ENCODE data around the gene BLOC1S3. TPM values are rescaled to one million over a fixed set of nuclear protein-coding genes. Genes with fewer than 3 reads are reported as not detected.

BLOC1S3 gene
- total and polyA plus RNA-seq, 7 experiments from 2014 or later = 6.9 to 24.9 (median 15.4) TPM

DNA sequence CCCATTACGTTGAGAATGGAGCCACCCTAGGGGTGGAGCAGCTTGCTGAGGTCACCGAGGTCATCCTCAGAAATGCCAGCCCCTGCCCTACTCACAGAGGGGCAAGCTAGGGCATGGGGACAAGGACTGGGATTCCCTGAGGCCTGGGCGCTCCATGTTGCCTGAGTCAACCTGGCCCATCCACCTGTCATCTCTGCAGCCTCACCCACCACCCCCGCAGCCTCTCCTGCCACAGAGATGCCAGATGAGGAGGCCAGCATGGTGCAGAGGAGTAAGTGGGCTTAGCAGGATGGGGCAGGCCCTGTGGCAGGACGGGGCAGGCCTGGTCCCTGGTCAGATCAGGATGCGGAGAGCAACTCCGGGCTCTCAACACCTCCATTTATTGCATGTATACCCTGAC lies 27.3 kb upstream of the BLOC1S3 start:
- H3K27me3 ChIP-seq (ENCODE audit: control insufficient read depth in 2 of 2, insufficient read depth in 2 of 2, low read length in 2 of 2) = no peaks in the 10 kb centered on the region
- ChIA-PET POLR2A (interaction anchor here (3.9 kb wide), 1 partner anchor 27 kb away, joined by 29 read pairs; the partner anchor contains the start of genes BLOC1S3 and TRAPPC6A), CTCF (no interaction called here)
- peak overlapping the region in 1 of 9 donors; percentile 46 for H3K27ac Mint-ChIP-seq
- peaks cover 9 to 28% (median 22%) of the 10 kb centered on the region in 7 donors for H3K4me1 Mint-ChIP-seq
- no peak overlapping the region for H3K27ac ChIP-seq (ENCODE audit: low read depth, low read length)
- no peak overlapping the region for H3K4me3 ChIP-seq (ENCODE audit: low read length)
- H3K36me3 Mint-ChIP-seq = peaks cover 0 to 15% (median 0%) of the 10 kb centered on the region in 5 donors
- peaks cover 0 to 30% (median 5%) of the 10 kb centered on the region in 5 donors for H3K27me3 Mint-ChIP-seq
- no peaks in the 10 kb centered on the region for H3K9me3 ChIP-seq (ENCODE audit: control insufficient read depth in 2 of 3, low read length in 3 of 3)
- ATAC-seq (no peak), DNase-seq (no peak)
- peaks cover 0 to 4% (median 0%) of the 10 kb centered on the region in 11 donors for H3K9me3 Mint-ChIP-seq
- peak overlapping the region in 9 of 10 donors; percentile 37 to 90 (median 48) for H3K4me3 Mint-ChIP-seq
- peaks cover 0 to 10% (median 0%) of the 10 kb centered on the region in 3 experiments for H3K36me3 ChIP-seq (ENCODE audit: control insufficient read depth in 2 of 3, insufficient read depth in 3 of 3, low read length in 3 of 3)
- intact Hi-C loops (cut with micrococcal nuclease) = no loop called here
- H3K4me1 ChIP-seq (ENCODE audit: control insufficient read depth in 2 of 2, insufficient read depth in 2 of 2, low read length in 2 of 2) = peaks cover 7 to 21% of the 10 kb centered on the region in 2 donors

DNA sequence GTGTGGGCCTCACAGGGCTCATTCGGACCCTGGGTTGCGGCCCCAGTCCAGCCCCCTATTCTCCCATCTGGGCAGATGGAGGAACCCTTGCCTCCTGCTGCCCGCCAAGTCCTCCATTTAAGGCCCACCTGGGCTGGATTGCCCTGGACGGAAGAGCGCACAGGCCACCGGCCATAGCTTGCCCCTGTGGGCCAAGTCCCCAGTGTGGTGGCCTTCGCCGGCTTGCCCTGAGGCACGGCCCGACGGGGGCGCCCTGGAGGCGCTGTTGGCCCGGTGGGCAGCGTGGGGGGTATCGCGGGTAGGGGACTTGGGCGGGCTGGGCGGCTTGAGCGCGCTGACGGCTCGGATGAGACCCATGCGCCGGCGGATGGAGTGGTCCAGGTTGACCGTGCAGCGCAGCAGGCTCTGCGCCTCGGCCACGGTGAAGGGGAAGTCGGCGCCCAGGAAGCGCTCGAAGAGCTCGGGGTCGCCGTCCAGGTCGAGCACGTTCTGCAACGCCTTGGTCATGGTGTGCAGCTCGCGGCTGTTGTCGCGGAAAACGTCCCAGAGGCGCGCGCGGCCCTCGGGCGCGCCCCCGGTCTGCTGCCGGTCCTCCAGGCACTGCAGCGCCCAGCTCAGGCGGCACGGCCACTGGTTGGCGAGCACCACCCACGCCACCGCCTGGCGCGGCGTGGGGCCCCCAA lies 26.6 kb upstream of the BLOC1S3 start:
- no peak for ATAC-seq
- Histone ChIP-seq H3K4me3 (ENCODE audit: low read length) (peak overlapping the region; percentile 51), H3K4me1 (ENCODE audit: control insufficient read depth in 2 of 2, insufficient read depth in 2 of 2, low read length in 2 of 2) (peaks cover 7 to 21% of the 10 kb centered on the region in 2 donors), H3K36me3 (ENCODE audit: control insufficient read depth in 2 of 3, insufficient read depth in 3 of 3, low read length in 3 of 3) (peaks cover 0 to 5% (median 0%) of the 10 kb centered on the region in 3 experiments), H3K9me3 (ENCODE audit: control insufficient read depth in 2 of 3, low read length in 3 of 3) (no peaks in the 10 kb centered on the region), H3K27ac (ENCODE audit: low read depth, low read length) (no peak overlapping the region), H3K27me3 (ENCODE audit: control insufficient read depth in 2 of 2, insufficient read depth in 2 of 2, low read length in 2 of 2) (no peaks in the 10 kb centered on the region)
- ChIA-PET POLR2A (interaction anchor here (1.3 to 3.9 kb wide), 4 partner anchors 12 to 60 kb away, joined by 3 to 29 read pairs (median 8); partner anchors contain the start of genes BLOC1S3, PPP1R37 and TRAPPC6A), CTCF (interaction anchor here (1.3 kb wide), 1 partner anchor 60 kb away, joined by 3 read pairs; no protein-coding TSS in a partner anchor)
- peaks cover 9 to 28% (median 22%) of the 10 kb centered on the region in 7 donors for H3K4me1 Mint-ChIP-seq
- DNase-seq = no peak
- H3K4me3 Mint-ChIP-seq = peak overlapping the region in 9 of 10 donors; percentile 38 to 90 (median 53)
- H3K27me3 Mint-ChIP-seq = peaks cover 1 to 30% (median 5%) of the 10 kb centered on the region in 5 donors
- H3K9me3 Mint-ChIP-seq = peaks cover 0 to 4% (median 0%) of the 10 kb centered on the region in 11 donors
- peak overlapping the region in 1 of 9 donors; percentile 46 for H3K27ac Mint-ChIP-seq
- intact Hi-C loops (cut with micrococcal nuclease) = loop anchor here in 1 of 2 donors (2.0 kb wide), 1 partner anchor 59 kb away; the partner anchor contains the start of gene PPP1R37
- H3K36me3 Mint-ChIP-seq = peaks cover 0 to 15% (median 0%) of the 10 kb centered on the region in 5 donors

DNA sequence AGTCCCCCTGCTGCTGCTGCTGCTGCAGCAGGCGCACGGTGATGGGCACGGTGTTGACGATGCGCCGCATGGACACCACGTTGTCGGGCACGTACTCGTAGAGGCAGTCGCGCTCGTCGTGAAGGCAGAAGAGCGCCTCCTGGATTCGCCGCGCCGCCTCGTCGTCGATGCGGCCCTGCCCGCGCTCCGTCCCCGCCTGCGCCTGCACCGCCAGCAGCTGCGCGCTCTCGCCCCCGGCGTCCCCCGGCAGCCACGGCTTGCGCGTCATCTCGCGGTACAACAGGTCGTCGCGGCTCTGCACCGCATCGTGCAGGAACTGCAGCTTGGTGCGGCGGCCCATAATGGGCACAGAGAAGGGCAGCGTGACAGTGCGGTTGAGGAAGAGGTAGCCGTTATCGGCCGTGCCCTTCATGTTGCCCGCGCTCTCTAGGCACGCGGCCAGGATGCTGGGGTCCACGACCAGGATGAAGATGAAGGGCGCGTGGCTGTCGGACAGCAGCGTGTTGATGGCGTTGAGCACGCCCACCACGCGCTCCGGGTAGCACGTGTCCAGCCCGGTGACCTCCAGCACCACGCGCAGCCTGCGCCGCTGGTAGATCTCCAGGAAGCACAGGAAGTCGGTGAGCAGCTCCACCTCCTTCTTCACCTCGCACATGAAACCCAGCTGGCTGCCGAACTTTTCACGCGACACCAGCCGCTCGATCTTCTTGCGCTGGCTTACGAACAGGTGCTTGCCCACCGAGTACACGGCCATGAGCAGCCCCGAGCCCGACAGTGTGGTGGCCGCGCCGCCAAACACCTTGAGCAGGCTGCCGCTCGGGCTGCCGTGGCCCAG lies 25.9 kb upstream of the BLOC1S3 start:
- ChIA-PET POLR2A (interaction anchor here (1.3 to 3.9 kb wide), 4 partner anchors 12 to 61 kb away, joined by 3 to 29 read pairs (median 8); partner anchors contain the start of genes BLOC1S3, PPP1R37 and TRAPPC6A), CTCF (interaction anchor here (1.3 to 1.8 kb wide), 2 partner anchors 49 to 61 kb away, joined by 3 to 5 read pairs; no protein-coding TSS in a partner anchor)
- H3K27ac ChIP-seq (ENCODE audit: low read depth, low read length) = no peak overlapping the region
- ATAC-seq (peak; percentile 70), DNase-seq (peak; percentile 26 to 63 (median 50))
- H3K4me1 ChIP-seq (ENCODE audit: control insufficient read depth in 2 of 2, insufficient read depth in 2 of 2, low read length in 2 of 2) = peaks cover 7 to 21% of the 10 kb centered on the region in 2 donors
- Mint-ChIP-seq H3K9me3 (peaks cover 0 to 4% (median 0%) of the 10 kb centered on the region in 11 donors), H3K4me3 (peak overlapping the region; percentile 76 to 90 (median 82)), H3K36me3 (peaks cover 0 to 13% (median 0%) of the 10 kb centered on the region in 5 donors), H3K27ac (peak overlapping the region in 7 of 9 donors; percentile 14 to 78 (median 57)), H3K27me3 (peaks cover 6 to 30% (median 10%) of the 10 kb centered on the region in 5 donors), H3K4me1 (peaks cover 9 to 28% (median 22%) of the 10 kb centered on the region in 7 donors)
- no peaks in the 10 kb centered on the region for H3K27me3 ChIP-seq (ENCODE audit: control insufficient read depth in 2 of 2, insufficient read depth in 2 of 2, low read length in 2 of 2)
- H3K9me3 ChIP-seq (ENCODE audit: control insufficient read depth in 2 of 3, low read length in 3 of 3) = no peaks in the 10 kb centered on the region
- no peaks in the 10 kb centered on the region for H3K36me3 ChIP-seq (ENCODE audit: control insufficient read depth in 2 of 3, insufficient read depth in 3 of 3, low read length in 3 of 3)
- peak overlapping the region; percentile 51 for H3K4me3 ChIP-seq (ENCODE audit: low read length)
- intact Hi-C loops (cut with micrococcal nuclease) = loop anchor here in 1 of 2 donors (1.0 to 2.0 kb wide), 2 partner anchors 26 to 60 kb away; partner anchors contain the start of genes BLOC1S3, PPP1R37 and TRAPPC6A

DNA sequence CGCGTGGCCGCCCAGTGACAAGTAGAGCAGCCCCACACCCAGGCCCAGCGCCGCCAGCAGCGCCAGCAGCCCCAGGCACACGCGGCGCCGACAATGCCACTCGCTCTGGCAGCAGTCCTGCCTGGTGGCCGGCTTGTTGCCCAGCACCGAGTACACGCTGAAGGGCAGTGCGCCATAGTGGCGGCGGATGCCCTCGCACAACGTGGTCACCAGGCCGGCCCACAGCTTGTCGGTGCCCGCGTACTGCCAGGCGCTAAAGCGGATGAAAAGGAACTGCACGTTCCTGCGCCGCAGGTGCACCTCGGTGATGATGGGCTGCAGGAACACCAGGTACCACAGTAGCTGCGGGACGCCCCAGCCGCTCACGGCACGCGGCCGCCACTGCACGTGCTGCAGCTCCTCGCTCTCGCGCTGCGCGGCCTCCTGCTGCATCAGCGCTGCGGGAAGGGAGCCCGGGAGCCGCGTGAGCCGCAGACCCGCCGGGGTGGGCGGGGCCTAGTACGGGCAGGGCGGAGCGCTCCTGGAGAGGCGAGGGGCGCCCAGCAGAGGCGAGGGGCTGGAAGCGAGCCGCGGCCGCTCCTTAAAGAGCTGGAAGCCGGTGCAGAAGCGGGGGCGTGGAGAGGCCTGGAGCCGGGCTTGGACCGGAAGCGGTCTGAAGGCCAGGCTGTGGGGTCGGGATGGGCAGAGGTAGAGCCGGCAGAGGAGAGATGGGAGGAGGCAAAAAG lies 25.1 kb upstream of the BLOC1S3 start:
- Histone ChIP-seq H3K36me3 (ENCODE audit: control insufficient read depth in 2 of 3, insufficient read depth in 3 of 3, low read length in 3 of 3) (no peaks in the 10 kb centered on the region), H3K27me3 (ENCODE audit: control insufficient read depth in 2 of 2, insufficient read depth in 2 of 2, low read length in 2 of 2) (no peaks in the 10 kb centered on the region), H3K9me3 (ENCODE audit: control insufficient read depth in 2 of 3, low read length in 3 of 3) (no peaks in the 10 kb centered on the region), H3K4me1 (ENCODE audit: control insufficient read depth in 2 of 2, insufficient read depth in 2 of 2, low read length in 2 of 2) (peaks cover 7 to 21% of the 10 kb centered on the region in 2 donors), H3K4me3 (ENCODE audit: low read length) (peak overlapping the region; percentile 51), H3K27ac (ENCODE audit: low read depth, low read length) (no peak overlapping the region)
- peaks cover 14 to 28% (median 22%) of the 10 kb centered on the region in 7 donors for H3K4me1 Mint-ChIP-seq
- ATAC-seq (peak; percentile 43), DNase-seq (peak in 8 of 9 donors; percentile 29 to 48 (median 32))
- peak overlapping the region; percentile 76 to 90 (median 82) for H3K4me3 Mint-ChIP-seq
- CTCF ChIA-PET = interaction anchor here (1.3 to 1.8 kb wide), 2 partner anchors 50 to 61 kb away, joined by 3 to 5 read pairs; no protein-coding TSS in a partner anchor
- POLR2A ChIA-PET = interaction anchor here (1.3 to 3.9 kb wide), 5 partner anchors 11 to 61 kb away, joined by 3 to 29 read pairs (median 7); partner anchors contain the start of genes BLOC1S3, PPP1R37 and TRAPPC6A
- H3K9me3 Mint-ChIP-seq = peaks cover 0 to 4% (median 0%) of the 10 kb centered on the region in 11 donors
- H3K27ac Mint-ChIP-seq = peak overlapping the region in 4 of 9 donors; percentile 54 to 68 (median 58)
- peaks cover 0 to 13% (median 0%) of the 10 kb centered on the region in 5 donors for H3K36me3 Mint-ChIP-seq
- intact Hi-C loops (cut with micrococcal nuclease) = loop anchor here in 1 of 2 donors (1.0 to 2.0 kb wide), 2 partner anchors 25 to 61 kb away; partner anchors contain the start of genes BLOC1S3, PPP1R37 and TRAPPC6A
- peaks cover 6 to 37% (median 10%) of the 10 kb centered on the region in 5 donors for H3K27me3 Mint-ChIP-seq

DNA sequence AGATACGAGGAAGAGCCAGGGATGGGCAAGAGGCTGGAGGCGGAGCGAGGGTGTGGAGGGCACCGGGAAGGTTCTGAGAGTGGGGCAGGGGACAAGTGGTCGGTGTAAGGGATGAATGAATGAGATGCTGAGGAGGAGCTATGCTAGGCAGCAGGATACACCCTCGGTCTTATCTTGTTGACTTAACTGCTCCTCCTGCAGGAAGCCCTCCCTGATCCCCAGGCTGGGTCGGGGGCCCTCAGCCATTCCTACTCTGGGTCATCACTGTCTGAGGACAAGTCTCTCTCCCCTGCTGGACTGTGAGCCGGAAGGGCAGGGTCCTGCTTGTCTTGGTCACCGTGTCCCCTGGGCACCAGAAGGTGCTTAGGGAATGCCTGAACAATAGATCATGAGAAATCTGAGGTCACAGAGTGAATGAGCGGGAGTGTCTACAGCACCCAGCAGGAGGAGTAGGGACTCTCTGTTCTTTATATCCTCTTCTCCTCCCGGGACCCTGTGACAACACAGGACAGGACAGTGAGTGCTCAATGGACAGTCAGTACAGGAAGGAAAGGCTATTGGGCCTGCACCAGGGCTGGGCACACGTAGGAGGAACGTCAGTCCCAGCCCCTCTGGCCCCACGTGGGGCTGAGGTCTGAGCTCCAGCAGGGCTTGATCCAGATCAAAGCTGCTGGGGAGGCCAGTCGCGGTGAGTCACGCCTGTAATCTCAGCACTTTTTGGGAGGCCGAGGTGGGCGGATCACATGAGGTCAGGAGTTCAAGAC lies 24.3 kb upstream of the BLOC1S3 start:
- Histone ChIP-seq H3K36me3 (ENCODE audit: control insufficient read depth in 2 of 3, insufficient read depth in 3 of 3, low read length in 3 of 3) (no peaks in the 10 kb centered on the region), H3K27ac (ENCODE audit: low read depth, low read length) (no peak overlapping the region), H3K9me3 (ENCODE audit: control insufficient read depth in 2 of 3, low read length in 3 of 3) (no peaks in the 10 kb centered on the region), H3K27me3 (ENCODE audit: control insufficient read depth in 2 of 2, insufficient read depth in 2 of 2, low read length in 2 of 2) (no peaks in the 10 kb centered on the region), H3K4me3 (ENCODE audit: low read length) (no peak overlapping the region), H3K4me1 (ENCODE audit: control insufficient read depth in 2 of 2, insufficient read depth in 2 of 2, low read length in 2 of 2) (peaks cover 7 to 21% of the 10 kb centered on the region in 2 donors)
- Mint-ChIP-seq H3K36me3 (peaks cover 0 to 13% (median 0%) of the 10 kb centered on the region in 5 donors), H3K4me3 (peak overlapping the region in 9 of 10 donors; percentile 53 to 90 (median 73)), H3K27me3 (peaks cover 6 to 37% (median 10%) of the 10 kb centered on the region in 5 donors), H3K9me3 (peaks cover 0 to 4% (median 0%) of the 10 kb centered on the region in 11 donors), H3K27ac (peak overlapping the region in 3 of 9 donors; percentile 54 to 68 (median 60)), H3K4me1 (peaks cover 11 to 26% (median 19%) of the 10 kb centered on the region in 7 donors)
- ChIA-PET CTCF (interaction anchor here (0.7 to 1.8 kb wide), 2 partner anchors 23 to 51 kb away, joined by 3 to 5 read pairs; no protein-coding TSS in a partner anchor), POLR2A (interaction anchor here (0.6 to 3.9 kb wide), 5 partner anchors 10 to 1129 kb away, joined by 3 to 29 read pairs (median 7); partner anchors contain the start of genes BLOC1S3, PPP1R37 and TRAPPC6A)
- ATAC-seq (no peak), DNase-seq (no peak)
- intact Hi-C loops (cut with micrococcal nuclease) = no loop called here
